NCI-H524 treated with DMSO at 0.1 percent for 48 hours (cell line): Measurements from ENCODE around the gene MAP4K1.
A peak's percentile ranks its signal among the peaks of the same experiment; 100 is the strongest.
"Not testable (repeated sequence)": the region's sequence is repeated elsewhere in the genome, so short reads cannot be mapped to it uniquely, and the experiment has no call there.

Experiments used
- DNase-seq: peaks from one replicate; lab custom pipeline; 2025; lab: John Stamatoyannopoulos, UW

The MAP4K1 gene

DNA sequence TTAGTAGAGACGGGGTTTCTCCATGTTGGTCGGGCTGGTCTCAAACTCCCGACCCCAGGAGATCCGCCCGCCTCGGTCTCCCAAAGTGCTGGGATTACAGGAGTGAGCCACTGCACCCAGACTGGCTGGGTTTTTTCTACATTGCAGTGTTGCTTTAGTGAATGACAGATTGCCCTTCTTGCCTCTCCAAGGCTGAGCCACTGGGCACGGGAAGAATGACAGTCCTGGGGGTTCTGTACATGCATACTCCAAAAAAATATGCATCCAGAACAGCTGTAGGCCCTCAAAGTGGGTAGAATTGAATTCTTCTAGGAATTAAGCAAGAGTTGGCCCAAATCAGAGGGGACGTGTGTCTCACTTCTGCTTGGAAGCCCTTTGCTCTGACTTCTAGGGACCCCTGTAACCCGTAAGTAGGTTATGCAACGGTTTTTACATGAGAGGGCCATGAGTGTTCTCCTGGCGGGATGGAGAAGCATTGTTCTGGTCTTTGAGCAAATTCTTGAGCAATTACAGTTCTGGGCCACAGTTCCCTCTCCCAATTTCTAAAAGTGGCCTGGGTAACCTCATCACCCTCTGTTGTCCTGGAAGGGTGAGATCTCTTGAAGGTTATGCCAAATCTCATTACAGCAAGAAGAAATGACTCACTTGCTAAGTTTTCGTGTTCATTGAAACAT lies 33.3 kb upstream of the MAP4K1 start:
- DNase-seq, result no peak

GRCh38 chr19:38650172-38650775 lies 32.5 kb upstream of the MAP4K1 start:
- no peak for DNase-seq

DNA sequence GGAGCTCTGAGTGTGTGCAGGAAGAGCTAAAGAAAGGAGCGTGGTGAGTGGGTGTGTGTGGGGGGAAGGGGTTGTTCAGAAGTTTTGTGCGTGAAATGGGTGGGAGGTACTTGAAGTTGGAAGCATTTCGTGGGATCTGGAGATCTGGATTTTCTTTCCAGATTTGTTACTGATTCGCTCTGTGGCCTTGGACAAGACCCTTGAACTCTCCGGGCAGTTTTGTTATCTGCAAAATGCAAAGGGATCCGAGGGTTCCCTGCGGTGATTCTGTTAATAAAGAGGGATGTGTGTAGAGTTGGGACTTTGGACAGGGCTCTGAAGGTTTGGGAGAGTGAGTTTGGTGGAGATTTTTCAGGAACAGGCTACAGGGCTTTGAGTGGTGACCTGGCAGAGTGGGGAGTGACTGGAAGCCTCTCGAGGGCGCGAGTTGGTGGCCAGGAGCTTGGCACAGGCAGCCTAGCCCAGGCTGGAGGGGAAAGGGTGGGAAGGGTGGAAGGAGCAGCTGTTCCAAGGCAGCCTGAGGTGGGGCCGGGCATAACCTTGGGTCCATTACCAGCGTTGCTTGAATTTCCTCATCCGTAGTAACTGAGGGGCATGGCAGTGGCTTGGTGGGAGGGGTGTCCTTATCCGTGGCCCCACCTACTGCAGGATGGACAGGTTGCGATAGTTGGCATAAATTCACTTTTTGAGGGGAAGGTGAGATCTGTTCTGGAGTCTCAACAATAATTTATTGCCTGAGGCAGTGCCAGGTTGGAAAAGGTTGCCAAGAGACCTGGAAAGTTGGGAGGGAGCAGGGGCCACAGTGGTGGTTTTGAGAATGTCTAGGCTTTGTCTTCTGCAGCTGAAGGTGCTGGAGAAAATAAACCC lies 31.8 kb upstream of the MAP4K1 start:
- DNase-seq, result no peak

- DNase-seq, result no peak
These were observed 31.1 kb upstream of the MAP4K1 start for GRCh38 chr19:38648769-38649304.

DNA sequence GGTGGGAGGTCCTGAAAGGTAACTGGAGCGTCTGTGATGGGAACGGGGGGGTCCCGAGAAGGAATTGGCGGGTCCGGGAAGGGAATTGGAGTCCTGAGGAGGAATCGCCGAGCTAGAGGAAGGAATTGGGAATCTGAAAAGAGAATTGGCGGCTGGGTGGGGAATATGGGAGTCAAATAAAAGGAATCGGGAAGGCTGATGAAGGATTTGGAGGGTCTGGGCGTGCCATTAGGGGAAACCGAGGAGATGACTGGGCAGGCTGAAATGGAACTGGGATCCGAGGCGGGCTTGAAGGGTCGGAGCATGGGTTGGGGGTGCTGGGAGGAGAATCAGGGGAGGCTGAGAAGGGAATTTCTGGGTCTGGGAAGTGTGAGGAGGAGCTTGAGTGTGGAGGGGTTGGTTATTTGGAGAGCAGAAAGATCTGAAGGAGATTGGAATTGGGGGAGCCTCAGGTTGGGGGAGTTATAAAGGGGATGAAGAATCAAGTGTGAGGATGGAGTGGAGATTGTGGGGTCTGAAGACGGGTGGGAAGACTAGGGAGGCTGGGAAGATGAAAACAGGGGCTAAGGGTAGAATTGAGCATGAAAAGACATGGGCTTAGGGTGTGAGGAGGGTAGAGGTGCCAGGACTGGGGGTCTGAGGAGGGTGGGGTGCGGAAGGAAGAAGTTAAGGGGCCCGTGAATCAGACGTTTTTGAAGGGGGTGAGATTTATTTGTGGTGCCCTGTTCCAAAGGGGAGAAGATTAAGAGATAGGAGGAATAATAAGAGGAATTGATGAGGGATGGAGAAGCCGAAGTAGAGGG lies 30.4 kb upstream of the MAP4K1 start:
- DNase-seq, result no peak

DNA sequence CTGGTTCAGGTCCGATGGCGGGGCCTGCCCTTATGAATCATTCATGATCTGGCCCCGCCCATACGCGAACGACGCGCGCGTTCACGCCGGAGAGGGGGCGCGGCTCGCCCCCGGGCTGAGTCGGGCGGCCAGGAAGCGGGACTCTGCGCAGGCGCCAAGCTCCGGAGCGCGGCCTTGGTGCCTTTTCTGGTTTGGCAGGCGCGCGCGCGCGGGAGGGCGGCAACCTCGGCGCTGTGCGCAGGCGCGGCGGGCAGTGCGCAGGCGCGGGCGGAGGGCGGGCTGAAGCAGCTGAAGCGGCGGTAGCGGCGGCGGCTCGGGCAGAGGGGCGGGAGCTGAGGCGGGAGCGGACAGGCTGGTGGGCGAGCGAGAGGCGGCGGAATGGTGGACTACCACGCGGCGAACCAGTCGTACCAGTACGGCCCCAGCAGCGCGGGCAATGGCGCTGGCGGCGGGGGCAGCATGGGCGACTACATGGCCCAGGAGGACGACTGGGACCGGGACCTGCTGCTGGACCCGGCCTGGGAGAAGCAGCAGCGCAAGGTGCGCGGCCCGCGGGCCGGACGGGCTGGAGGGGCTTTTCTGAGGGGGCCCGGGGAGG lies 29.7 kb upstream of the MAP4K1 start, which contains the start of gene ACTN4:
Gene ACTN4, plus strand, starts transcription at position 282 of the 598 bp plus-strand sequence. Its CDS starts 97 bp downstream, at position 379.
- peak; percentile 61 for DNase-seq

- DNase-seq, result no peak
These were observed 27.0 kb upstream of the MAP4K1 start for GRCh38 chr19:38644719-38645118.

DNA sequence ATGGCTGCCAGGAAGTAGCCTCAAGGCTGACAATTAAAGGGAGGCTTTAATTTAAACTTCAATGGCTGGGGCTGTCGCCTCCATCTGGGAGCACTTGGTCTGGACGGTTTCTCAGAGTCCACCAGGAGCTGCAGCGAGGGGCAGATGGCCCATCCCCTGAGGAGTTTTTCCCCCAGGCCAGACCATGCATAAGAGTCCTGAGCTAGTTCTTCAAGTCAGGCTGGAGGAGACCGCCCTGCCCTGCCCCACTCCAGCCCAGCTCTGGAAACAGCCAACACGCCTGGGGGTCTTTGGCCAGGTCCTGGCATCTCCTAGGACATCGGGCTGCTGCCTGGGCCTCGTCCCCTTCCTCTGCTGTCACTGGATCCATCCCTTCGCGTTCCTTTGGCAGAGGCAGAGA lies 24.4 kb upstream of the MAP4K1 start:
- no peak for DNase-seq

DNA sequence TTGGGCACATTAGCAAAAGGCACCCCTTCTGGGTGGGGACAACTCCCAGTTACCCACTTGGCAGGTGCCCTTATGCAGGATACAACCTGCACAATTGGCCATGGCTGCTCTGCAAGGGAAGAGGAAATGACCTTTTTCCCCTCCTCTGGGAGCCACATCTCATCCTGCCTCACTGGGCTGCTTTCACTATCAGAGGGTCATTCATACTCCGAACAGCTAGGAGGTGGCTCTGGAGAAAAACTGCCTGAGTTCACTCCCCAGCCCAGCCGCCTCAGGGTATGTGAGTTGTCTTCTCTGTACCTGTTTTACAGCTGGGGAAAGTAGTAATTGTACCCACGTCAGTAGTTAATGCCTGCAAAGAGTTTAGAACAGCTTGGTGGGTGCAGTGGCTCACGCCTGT lies 22.6 kb upstream of the MAP4K1 start:
- DNase-seq, result no peak

GRCh38 chr19:38639679-38640078 lies 21.9 kb upstream of the MAP4K1 start:
- no peak for DNase-seq

- DNase-seq, result no peak
These were observed 20.7 kb upstream of the MAP4K1 start for GRCh38 chr19:38638461-38638860.

- no peak for DNase-seq
These were observed 18.0 kb upstream of the MAP4K1 start for GRCh38 chr19:38635483-38636399.

DNA sequence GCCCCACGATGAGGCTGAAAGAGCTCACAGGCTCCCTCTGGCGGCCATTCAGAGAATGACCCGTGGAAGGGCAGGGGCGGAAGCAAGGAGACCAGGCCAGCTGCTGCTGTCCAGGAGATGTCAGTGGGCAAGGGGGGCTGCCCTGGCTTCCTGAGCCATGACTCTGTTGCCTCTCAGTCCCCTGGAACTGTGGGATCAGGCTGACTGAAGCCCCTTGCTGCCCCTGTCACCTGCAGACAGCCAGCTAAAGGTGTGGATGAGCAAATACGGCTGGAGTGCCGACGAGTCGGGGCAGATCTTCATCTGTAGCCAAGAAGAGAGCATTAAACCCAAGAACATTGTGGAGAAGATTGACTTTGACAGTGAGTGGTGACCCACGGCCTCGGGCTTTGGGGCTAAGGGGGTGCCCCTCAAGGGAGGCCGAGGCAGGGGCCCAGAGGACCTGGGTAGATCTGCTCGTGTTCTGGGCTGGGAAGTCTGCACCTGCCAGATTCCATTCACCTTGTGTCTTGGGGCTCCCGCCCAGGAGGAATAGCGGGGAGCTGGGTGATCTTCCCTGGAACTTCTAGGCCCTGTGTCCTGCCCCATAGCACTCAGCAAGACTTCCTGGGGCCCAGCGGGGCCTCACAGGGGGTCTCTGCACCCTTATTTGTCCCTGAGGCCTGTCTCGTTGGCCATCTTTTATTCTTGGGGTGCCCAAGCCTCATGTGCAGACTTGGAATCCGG lies 17.2 kb upstream of the MAP4K1 start:
- peak; percentile 16 for DNase-seq

DNA sequence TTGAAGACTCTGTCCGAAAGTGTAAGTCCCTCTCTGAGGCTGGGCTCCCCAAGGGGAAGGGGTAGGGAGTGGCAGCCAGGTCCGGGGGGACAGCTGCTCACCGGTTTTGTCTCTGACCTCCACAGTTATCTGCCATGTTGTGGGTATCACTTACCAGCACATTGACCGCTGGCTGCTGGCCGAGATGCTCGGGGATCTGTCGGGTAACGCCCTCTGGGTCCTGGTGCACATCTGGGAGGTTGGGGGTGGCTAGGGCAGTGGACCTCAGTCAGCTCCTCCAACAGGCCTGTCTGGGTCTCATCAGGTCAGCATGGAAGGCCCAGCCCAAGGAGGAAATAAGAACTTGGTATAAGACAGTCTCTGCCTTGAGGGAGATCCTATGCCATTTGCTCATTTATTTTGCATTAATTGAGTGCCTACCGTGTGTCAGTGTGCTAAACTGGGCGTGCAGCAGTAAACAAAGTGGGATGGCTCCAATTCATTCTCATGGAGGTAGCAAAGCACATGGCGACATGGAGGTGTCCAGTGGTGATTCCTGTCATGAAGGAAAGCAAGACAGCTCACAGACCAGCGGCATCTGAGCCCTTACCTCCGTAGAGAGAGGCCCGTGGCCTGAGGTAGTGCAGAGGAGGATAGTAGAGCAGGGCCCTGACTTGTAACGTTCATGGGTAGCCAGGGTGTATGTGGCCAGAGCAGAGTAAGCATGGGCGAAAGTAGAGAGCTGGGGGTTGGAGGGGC lies 14.9 kb upstream of the MAP4K1 start:
- DNase-seq, result no peak

DNA sequence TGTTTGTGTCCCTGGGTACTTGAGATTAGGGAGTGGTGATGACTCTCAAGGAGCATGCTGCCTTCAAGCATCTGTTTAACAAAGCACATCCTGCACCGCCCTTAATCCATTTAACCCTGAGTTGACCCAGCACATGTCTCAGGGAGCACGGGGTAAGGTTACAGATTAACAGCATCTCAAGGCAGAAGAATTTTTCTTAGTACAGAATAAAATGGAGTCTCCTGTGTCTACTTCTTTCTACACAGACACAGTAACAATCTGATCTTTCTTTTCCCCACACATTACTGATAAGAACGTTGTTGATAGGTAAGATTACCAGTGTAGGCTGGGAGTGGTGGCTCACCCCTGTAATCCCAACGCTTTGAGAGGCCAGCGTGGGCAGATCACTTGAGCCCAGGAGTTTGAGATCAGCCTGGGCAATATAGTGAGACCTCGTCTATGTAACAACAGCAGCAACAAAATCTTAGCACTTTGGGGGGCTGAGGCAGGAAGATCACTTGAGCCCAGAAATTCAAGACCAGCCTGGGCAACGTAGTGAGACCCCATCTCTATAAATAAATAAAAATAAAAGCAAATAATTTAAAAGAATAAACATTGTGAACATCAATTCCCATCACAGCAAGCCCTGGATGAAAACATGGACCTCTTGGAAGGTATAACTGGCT lies 14.2 kb upstream of the MAP4K1 start:
- DNase-seq, result peak; percentile 69

GRCh38 chr19:38631301-38631700 lies 13.5 kb upstream of the MAP4K1 start:
- DNase-seq, result not testable (repeated sequence)

DNA sequence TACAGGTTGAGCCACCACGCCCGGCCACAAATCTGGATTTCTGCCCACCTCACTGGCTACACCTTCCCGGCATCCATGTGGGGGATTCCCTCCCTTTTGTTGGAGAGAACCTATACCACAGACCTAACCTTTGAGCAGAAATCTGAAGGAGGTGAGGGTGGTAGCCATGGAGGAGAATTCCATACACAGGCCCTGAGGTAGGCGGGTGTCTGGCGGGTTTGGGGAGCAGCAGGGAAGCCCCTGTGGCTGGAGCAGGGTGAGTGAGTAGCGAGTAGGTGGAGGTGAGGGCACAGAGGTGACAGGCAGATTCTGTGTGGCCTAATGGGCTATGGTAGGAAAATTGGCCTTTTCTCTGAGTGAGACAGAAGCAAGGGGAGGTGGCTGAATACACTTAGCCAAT lies 11.8 kb upstream of the MAP4K1 start:
- DNase-seq, result no peak

GRCh38 chr19:38626401-38626800 lies 8.6 kb upstream of the MAP4K1 start:
- DNase-seq, result no peak
